SK-N-SH treated with all-trans-retinoic acid at 6 μM for 48 hours (cell line): ENCODE results near the gene OCA2.

Experiments used
- ATAC-seq: fragments of 200-7000 bp; cut with Tn5 transposase; 3 replicates; pipeline ENCODE4 v1.9.1; 2020; ENCODE audit warnings: mild to moderate bottlenecking, moderate library complexity
- ARNTL ChIP-seq: fragments of 450-650 bp; formaldehyde crosslinking; IDR thresholded peaks from 2 replicates; pipeline ENCODE4 v1.5.0; 2020; ENCODE audit warnings: low read depth, mild to moderate bottlenecking, moderate library complexity, borderline replicate concordance
- BACH2 ChIP-seq: fragments of 250-450 bp; sonication (Bioruptor Pico); IDR thresholded peaks from 2 replicates; pipeline ENCODE4 v1.9.0; 2021; ENCODE audit warnings: mild to moderate bottlenecking, borderline replicate concordance
- CREB5 ChIP-seq: fragments of 250-450 bp; sonication (Bioruptor Pico); IDR thresholded peaks from 2 replicates; pipeline ENCODE4 v1.5.1; 2020; ENCODE audit warnings: low read depth, mild to moderate bottlenecking, moderate library complexity
- ESRRG ChIP-seq: fragments of 250-450 bp; sonication (Bioruptor Pico); IDR thresholded peaks from 2 replicates; pipeline ENCODE4 v1.6.1; 2021; ENCODE audit warnings: mild to moderate bottlenecking
- GLIS3 ChIP-seq: fragments of 250-450 bp; sonication (Bioruptor Pico); IDR thresholded peaks from 2 replicates; pipeline ENCODE4 v1.5.0; 2020; ENCODE audit warnings: mild to moderate bottlenecking, moderate library complexity
- ISL1 ChIP-seq: fragments of 250-450 bp; sonication (Bioruptor Pico); IDR thresholded peaks from 2 replicates; pipeline ENCODE4 v2.1.2; 2022; ENCODE audit warnings: mild to moderate bottlenecking, moderate library complexity
- OSR1 ChIP-seq: fragments of 250-450 bp; sonication (Bioruptor Pico); IDR thresholded peaks from 2 replicates; pipeline ENCODE4 v1.8.0; 2022; ENCODE audit warnings: moderate library complexity, mild to moderate bottlenecking, inconsistent platforms
- PPARA ChIP-seq: fragments of 250-450 bp; sonication (Bioruptor Pico); IDR thresholded peaks from 2 replicates; pipeline ENCODE4 v1.5.0; 2020; ENCODE audit warnings: mild to moderate bottlenecking, borderline replicate concordance
- RARB ChIP-seq: fragments of 250-450 bp; sonication (Bioruptor Pico); IDR thresholded peaks from 2 replicates; pipeline ENCODE4 v1.8.0; 2021; ENCODE audit warnings: mild to moderate bottlenecking, moderate library complexity
- SNAI2 ChIP-seq: fragments of 250-450 bp; sonication (Bioruptor Pico); IDR thresholded peaks from 2 replicates; pipeline ENCODE4 v1.5.0; 2020; ENCODE audit warnings: mild to moderate bottlenecking, moderate library complexity
- TOX ChIP-seq: fragments of 250-450 bp; sonication (Bioruptor Pico); IDR thresholded peaks from 2 replicates; pipeline ENCODE4 v1.8.0; 2021; ENCODE audit warnings: mild to moderate bottlenecking, moderate library complexity, borderline replicate concordance
- ZC3H10 ChIP-seq: fragments of 250-450 bp; sonication (Bioruptor Pico); IDR thresholded peaks from 2 replicates; pipeline ENCODE4 v1.5.1; 2021; ENCODE audit warnings: mild to moderate bottlenecking, moderate library complexity
- ZFP3 ChIP-seq: fragments of 250-450 bp; sonication (Bioruptor Pico); IDR thresholded peaks from 2 replicates; pipeline ENCODE4 v1.5.0; 2020; ENCODE audit warnings: mild to moderate bottlenecking, moderate library complexity
- ZFP30 ChIP-seq: fragments of 450-650 bp; formaldehyde crosslinking; IDR thresholded peaks from 2 replicates; pipeline ENCODE4 v1.5.0; 2022; ENCODE audit warnings: mild to moderate bottlenecking, moderate library complexity
- ZNF565 ChIP-seq: fragments of 450-650 bp; formaldehyde crosslinking; conservative IDR thresholded peaks from 2 replicates; pipeline ENCODE4 v1.5.0; 2020; ENCODE audit warnings: low read depth, mild to moderate bottlenecking, moderate library complexity
- ZNF70 ChIP-seq: fragments of 450-650 bp; formaldehyde crosslinking; IDR thresholded peaks from 2 replicates; pipeline ENCODE4 v1.5.0; 2020; ENCODE audit warnings: mild to moderate bottlenecking, moderate library complexity
- ZNF8 ChIP-seq: fragments of 450-650 bp; formaldehyde crosslinking; IDR thresholded peaks from 2 replicates; pipeline ENCODE4 v1.5.0; 2020; ENCODE audit warnings: mild to moderate bottlenecking, moderate library complexity
- TF ChIP-seq, protein P1 (sequence below): fragments of 250-450 bp; sonication (Bioruptor Pico); IDR thresholded peaks from 2 replicates; pipeline ENCODE4 v1.5.0; 2020; ENCODE audit warnings: mild to moderate bottlenecking, moderate library complexity
- TF ChIP-seq, protein P2 (sequence below): fragments of 250-450 bp; sonication (Bioruptor Pico); IDR thresholded peaks from 2 replicates; pipeline ENCODE4 v1.5.1; 2021; ENCODE audit warnings: mild to moderate bottlenecking, moderate library complexity
- TF ChIP-seq, protein P3 (sequence below): fragments of 250-450 bp; sonication (Bioruptor Pico); IDR thresholded peaks from 2 replicates; pipeline ENCODE4 v1.8.0; 2020; ENCODE audit warnings: mild to moderate bottlenecking, moderate library complexity, borderline replicate concordance
- TF ChIP-seq, protein P4 (sequence below): fragments of 250-450 bp; sonication (Bioruptor Pico); IDR thresholded peaks from 2 replicates; pipeline ENCODE4 v1.8.0; 2021; ENCODE audit warnings: low read depth, mild to moderate bottlenecking, moderate library complexity, borderline replicate concordance

Gene OCA2

GRCh38 chr15:28093752-28094535, 5.2 kb downstream of the OCA2 start:
- no peak for ATAC-seq
- TF ChIP-seq ARNTL (CRISPR knock-in tag) (no peak), OSR1 (CRISPR knock-in tag) (no peak), TOX (CRISPR knock-in tag) (no peak), ZNF70 (CRISPR knock-in tag) (no peak), SNAI2 (no peak), ZC3H10 (no peak), ZNF8 (CRISPR knock-in tag) (no peak), ZFP3 (CRISPR knock-in tag) (no peak), RARB (CRISPR knock-in tag) (no peak), PPARA (CRISPR knock-in tag) (no peak), CREB5 (CRISPR knock-in tag) (no peak), ESRRG (CRISPR knock-in tag) (no peak), ZFP30 (CRISPR knock-in tag) (no peak), BACH2 (CRISPR knock-in tag) (no peak), ZNF565 (CRISPR knock-in tag) (no peak)
- TF ChIP-seq, protein P1, sequence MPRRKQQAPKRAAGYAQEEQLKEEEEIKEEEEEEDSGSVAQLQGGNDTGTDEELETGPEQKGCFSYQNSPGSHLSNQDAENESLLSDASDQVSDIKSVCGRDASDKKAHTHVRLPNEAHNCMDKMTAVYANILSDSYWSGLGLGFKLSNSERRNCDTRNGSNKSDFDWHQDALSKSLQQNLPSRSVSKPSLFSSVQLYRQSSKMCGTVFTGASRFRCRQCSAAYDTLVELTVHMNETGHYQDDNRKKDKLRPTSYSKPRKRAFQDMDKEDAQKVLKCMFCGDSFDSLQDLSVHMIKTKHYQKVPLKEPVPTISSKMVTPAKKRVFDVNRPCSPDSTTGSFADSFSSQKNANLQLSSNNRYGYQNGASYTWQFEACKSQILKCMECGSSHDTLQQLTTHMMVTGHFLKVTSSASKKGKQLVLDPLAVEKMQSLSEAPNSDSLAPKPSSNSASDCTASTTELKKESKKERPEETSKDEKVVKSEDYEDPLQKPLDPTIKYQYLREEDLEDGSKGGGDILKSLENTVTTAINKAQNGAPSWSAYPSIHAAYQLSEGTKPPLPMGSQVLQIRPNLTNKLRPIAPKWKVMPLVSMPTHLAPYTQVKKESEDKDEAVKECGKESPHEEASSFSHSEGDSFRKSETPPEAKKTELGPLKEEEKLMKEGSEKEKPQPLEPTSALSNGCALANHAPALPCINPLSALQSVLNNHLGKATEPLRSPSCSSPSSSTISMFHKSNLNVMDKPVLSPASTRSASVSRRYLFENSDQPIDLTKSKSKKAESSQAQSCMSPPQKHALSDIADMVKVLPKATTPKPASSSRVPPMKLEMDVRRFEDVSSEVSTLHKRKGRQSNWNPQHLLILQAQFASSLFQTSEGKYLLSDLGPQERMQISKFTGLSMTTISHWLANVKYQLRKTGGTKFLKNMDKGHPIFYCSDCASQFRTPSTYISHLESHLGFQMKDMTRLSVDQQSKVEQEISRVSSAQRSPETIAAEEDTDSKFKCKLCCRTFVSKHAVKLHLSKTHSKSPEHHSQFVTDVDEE (CRISPR knock-in tag) = no peak
- TF ChIP-seq, protein P2, sequence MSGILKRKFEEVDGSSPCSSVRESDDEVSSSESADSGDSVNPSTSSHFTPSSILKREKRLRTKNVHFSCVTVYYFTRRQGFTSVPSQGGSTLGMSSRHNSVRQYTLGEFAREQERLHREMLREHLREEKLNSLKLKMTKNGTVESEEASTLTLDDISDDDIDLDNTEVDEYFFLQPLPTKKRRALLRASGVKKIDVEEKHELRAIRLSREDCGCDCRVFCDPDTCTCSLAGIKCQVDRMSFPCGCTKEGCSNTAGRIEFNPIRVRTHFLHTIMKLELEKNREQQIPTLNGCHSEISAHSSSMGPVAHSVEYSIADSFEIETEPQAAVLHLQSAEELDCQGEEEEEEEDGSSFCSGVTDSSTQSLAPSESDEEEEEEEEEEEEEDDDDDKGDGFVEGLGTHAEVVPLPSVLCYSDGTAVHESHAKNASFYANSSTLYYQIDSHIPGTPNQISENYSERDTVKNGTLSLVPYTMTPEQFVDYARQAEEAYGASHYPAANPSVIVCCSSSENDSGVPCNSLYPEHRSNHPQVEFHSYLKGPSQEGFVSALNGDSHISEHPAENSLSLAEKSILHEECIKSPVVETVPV (CRISPR knock-in tag) = no peak
- TF ChIP-seq, protein P3, sequence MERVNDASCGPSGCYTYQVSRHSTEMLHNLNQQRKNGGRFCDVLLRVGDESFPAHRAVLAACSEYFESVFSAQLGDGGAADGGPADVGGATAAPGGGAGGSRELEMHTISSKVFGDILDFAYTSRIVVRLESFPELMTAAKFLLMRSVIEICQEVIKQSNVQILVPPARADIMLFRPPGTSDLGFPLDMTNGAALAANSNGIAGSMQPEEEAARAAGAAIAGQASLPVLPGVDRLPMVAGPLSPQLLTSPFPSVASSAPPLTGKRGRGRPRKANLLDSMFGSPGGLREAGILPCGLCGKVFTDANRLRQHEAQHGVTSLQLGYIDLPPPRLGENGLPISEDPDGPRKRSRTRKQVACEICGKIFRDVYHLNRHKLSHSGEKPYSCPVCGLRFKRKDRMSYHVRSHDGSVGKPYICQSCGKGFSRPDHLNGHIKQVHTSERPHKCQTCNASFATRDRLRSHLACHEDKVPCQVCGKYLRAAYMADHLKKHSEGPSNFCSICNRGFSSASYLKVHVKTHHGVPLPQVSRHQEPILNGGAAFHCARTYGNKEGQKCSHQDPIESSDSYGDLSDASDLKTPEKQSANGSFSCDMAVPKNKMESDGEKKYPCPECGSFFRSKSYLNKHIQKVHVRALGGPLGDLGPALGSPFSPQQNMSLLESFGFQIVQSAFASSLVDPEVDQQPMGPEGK (CRISPR knock-in tag) = no peak
- TF ChIP-seq, protein P4, sequence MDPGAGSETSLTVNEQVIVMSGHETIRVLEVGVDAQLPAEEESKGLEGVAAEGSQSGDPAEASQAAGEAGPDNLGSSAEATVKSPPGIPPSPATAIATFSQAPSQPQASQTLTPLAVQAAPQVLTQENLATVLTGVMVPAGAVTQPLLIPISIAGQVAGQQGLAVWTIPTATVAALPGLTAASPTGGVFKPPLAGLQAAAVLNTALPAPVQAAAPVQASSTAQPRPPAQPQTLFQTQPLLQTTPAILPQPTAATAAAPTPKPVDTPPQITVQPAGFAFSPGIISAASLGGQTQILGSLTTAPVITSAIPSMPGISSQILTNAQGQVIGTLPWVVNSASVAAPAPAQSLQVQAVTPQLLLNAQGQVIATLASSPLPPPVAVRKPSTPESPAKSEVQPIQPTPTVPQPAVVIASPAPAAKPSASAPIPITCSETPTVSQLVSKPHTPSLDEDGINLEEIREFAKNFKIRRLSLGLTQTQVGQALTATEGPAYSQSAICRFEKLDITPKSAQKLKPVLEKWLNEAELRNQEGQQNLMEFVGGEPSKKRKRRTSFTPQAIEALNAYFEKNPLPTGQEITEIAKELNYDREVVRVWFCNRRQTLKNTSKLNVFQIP = no peak

DNA sequence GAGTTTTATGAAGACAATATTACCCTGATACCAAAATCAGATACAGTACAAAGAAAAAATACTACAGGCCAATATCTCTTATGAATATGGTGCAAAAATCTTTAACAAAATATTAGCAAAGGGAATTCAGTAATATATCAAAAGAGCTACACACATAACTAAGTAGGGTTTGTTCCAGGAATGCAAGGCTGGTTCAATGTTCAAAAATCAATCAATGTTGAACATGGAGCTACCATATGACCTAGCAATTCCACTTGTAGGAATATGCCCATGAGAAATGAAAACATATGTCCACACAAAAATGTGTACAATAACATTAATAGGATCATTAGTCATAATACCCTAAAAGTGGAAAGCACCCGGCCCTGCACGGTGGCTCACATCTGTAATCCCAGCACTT, 7.8 kb downstream of the OCA2 start:
- ATAC-seq = no peak
- TF ChIP-seq, protein P4 = no peak
- no peak for TF ChIP-seq BACH2 (CRISPR knock-in tag)
- TF ChIP-seq OSR1 (CRISPR knock-in tag) = no peak
- TF ChIP-seq ISL1 (CRISPR knock-in tag) = no peak
- TF ChIP-seq GLIS3 (CRISPR knock-in tag) = no peak
